ENCODE measurements around the gene MAPKBP1.

DNA sequence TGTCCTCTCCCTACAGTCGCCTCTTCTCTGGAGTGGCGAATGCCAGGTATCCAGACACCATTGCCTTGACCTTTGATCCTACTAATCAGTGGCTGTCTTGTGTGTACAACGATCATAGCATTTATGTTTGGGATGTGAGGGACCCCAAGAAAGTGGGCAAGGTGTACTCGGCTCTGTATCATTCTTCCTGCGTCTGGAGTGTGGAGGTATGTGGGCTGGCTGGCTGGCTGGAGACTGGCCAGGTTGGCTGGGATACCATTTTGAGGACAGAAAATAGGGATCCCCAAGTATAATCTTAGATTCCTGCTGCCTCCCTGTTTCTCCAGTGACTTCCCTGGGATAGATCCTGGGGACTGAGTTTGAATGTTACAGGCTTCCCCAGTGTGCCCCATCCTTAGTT lies 40.2 kb downstream of the MAPKBP1 start:
- TF ChIP-seq POLR2A (IDR thresholded peaks at IDR 0.05; ENCODE audit: extremely low read depth, insufficient read length) (no peak), CTCF (IDR thresholded peaks at IDR 0.05; ENCODE audit: low read depth, low read length) (no peak)
